HG02642 (cell line): ENCODE data around the gene ST8SIA6.
A peak's percentile ranks its signal among the peaks of the same experiment; 100 is the strongest.
"Not testable (repeated sequence)": the region's sequence is repeated elsewhere in the genome, so short reads cannot be mapped to it uniquely, and the experiment has no call there.

Source experiments
- ATAC-seq: cut with Tn5 transposase; IDR thresholded peaks from one replicate; pipeline ENCODE4 v1.9.1; 2021; ENCODE audit warnings: mild to moderate bottlenecking; ENCODE audit not compliant: unreplicated experiment, poor library complexity

Gene ST8SIA6

GRCh38 chr10:17428351-17429097 is 25.9 kb downstream of the ST8SIA6 start:
- peak; percentile 53 for ATAC-seq

GRCh38 chr10:17427666-17428350 is 26.6 kb downstream of the ST8SIA6 start:
- ATAC-seq: no peak

GRCh38 chr10:17427201-17427600 is 27.2 kb downstream of the ST8SIA6 start:
- no peak for ATAC-seq

GRCh38 chr10:17426263-17426750 is 28.1 kb downstream of the ST8SIA6 start:
- no peak for ATAC-seq

GRCh38 chr10:17425584-17426262 is 28.7 kb downstream of the ST8SIA6 start:
- no peak for ATAC-seq

- ATAC-seq: no peak
Observed at GRCh38 chr10:17423632-17424186, 30.7 kb downstream of the ST8SIA6 start.

- ATAC-seq: no peak
Observed at GRCh38 chr10:17422931-17423330, 31.5 kb downstream of the ST8SIA6 start.

GRCh38 chr10:17418249-17418648 is 36.1 kb downstream of the ST8SIA6 start:
- ATAC-seq: no peak

- no peak for ATAC-seq
Observed at GRCh38 chr10:17416442-17417211, 37.8 kb downstream of the ST8SIA6 start.

GRCh38 chr10:17415046-17415658 is 39.2 kb downstream of the ST8SIA6 start:
- ATAC-seq: no peak

GRCh38 chr10:17414484-17414883 is 39.9 kb downstream of the ST8SIA6 start:
- no peak for ATAC-seq

GRCh38 chr10:17413876-17414275 is 40.5 kb downstream of the ST8SIA6 start:
- no peak for ATAC-seq

- ATAC-seq: no peak
Observed at GRCh38 chr10:17412323-17412722, 42.1 kb downstream of the ST8SIA6 start.

- no peak for ATAC-seq
Observed at GRCh38 chr10:17410907-17411306, 43.5 kb downstream of the ST8SIA6 start.

GRCh38 chr10:17409170-17409733 is 45.1 kb downstream of the ST8SIA6 start:
- ATAC-seq: no peak

GRCh38 chr10:17407047-17407446 is 47.3 kb downstream of the ST8SIA6 start:
- no peak for ATAC-seq

- ATAC-seq: no peak
Observed at GRCh38 chr10:17406036-17406834, 48.2 kb downstream of the ST8SIA6 start.

- no peak for ATAC-seq
Observed at GRCh38 chr10:17403161-17403560, 51.2 kb downstream of the ST8SIA6 start.

GRCh38 chr10:17402040-17402439 is 52.4 kb downstream of the ST8SIA6 start:
- not testable (repeated sequence) for ATAC-seq
